Neural crest cell (in vitro differentiated cells): ENCODE results near the gene EPB41L3. TPM values are rescaled to one million over a fixed set of nuclear protein-coding genes. Genes with fewer than 3 reads are reported as not detected.

ENCODE experiments used
- DNase-seq: peaks from one replicate; pipeline ENCODE4 v3.0.0; 2021; ENCODE audit warnings: low read depth, mixed read lengths, low spot score
- H3K27ac Mint-ChIP-seq: one replicate; pipeline ENCODE4 v1.8.0; 2021; ENCODE audit warnings: mild to moderate bottlenecking, mixed read lengths; ENCODE audit not compliant: unreplicated experiment
- H3K27me3 Mint-ChIP-seq: 2 replicates; pipeline ENCODE4 v1.8.0; 2021; ENCODE audit warnings: low read depth, mild to moderate bottlenecking, mixed read lengths
- H3K36me3 Mint-ChIP-seq: 2 replicates; pipeline ENCODE4 v1.8.0; 2021; ENCODE audit warnings: low read depth, mild to moderate bottlenecking, mixed read lengths
- H3K4me1 Mint-ChIP-seq: 2 replicates; pipeline ENCODE4 v1.8.0; 2021; ENCODE audit warnings: mixed read lengths
- H3K4me3 Mint-ChIP-seq: one replicate; pipeline ENCODE4 v1.8.0; 2021; ENCODE audit warnings: mild to moderate bottlenecking, mixed read lengths
- H3K9me3 Mint-ChIP-seq: 2 replicates; pipeline ENCODE4 v1.8.0; 2021; ENCODE audit warnings: mixed read lengths
- CTCF ChIP-seq: fragments of 200-600 bp; sonication (generic); conservative IDR thresholded peaks from 2 replicates; pipeline ENCODE4 v1.5.0; 2021; ENCODE audit warnings: antibody characterized with exemption, mild to moderate bottlenecking
- long read RNA-seq: library from polyadenylated mRNA; unstranded; transcript quantifications from one replicate; pipeline ENCODE4 v2.0.0, GENCODE V29; 2020
- total RNA-seq: library from RNA; stranded (reverse); gene quantifications from 2 replicates; pipeline ENCODE4 v1.2.1, GENCODE V29; 2021

EPB41L3 gene
- total RNA-seq, result 12.4 and 13.1 TPM in 2 replicates
- long read RNA-seq, partial matches to known transcripts, result 2 of 4 reads
- long read RNA-seq, other reads (novel, unspliced or antisense), result 2 of 4 reads

DNA sequence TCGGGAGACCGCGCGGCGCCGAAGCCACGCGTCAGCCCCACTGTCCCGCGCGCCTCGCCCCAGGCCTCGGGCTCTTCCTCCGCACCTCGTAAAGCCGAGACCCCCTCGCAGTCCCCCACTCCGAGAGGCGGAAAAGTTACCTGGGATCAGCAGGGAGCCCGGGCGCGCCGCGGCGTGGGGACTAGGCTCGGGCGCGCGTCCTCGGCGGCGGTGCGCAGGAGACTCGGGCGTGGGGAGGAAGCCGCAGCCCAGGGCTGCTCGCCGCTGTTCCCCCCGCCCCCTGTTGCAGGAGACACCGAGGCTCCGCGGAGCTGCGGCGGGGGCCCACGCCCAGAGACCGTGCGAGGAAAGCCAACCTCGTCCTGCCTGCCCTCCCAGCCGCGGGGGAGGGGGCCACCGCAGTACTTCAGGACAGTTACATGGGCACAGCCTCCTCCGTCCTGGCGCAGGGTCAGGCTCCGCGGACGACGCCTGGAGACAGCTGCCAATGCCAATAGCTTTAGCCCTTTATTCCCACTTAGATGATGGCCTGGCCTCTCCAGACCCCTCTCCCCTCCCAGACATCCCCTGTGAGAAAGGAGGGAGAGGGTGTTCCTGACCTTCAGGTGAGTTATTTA, at the start of gene EPB41L3:
TSS of gene EPB41L3 (minus strand) at position 225 of the 617 bp plus-strand sequence. CDS start 54,814 bp downstream, outside the sequence.
- Mint-ChIP-seq H3K9me3 (no peaks in the 10 kb centered on the region), H3K36me3 (no peaks in the 10 kb centered on the region), H3K4me1 (peaks cover 10% of the 10 kb centered on the region), H3K27ac (no peak within 1 kb of the TSS), H3K4me3 (peak within 1 kb of the TSS; percentile 88), H3K27me3 (peaks cover 76% of the 10 kb centered on the region)
- TF ChIP-seq CTCF, result no peak
- peak; percentile 13 for DNase-seq

- Mint-ChIP-seq H3K27me3 (no peaks in the 10 kb centered on the region), H3K4me1 (peaks cover 17% of the 10 kb centered on the region), H3K27ac (no peak overlapping the region), H3K4me3 (no peak overlapping the region), H3K36me3 (peaks cover 2% of the 10 kb centered on the region), H3K9me3 (no peaks in the 10 kb centered on the region)
- no peak for TF ChIP-seq CTCF
- no peak for DNase-seq
Measured at GRCh38 chr18:5588529-5588928, 44.7 kb upstream of the EPB41L3 start.

DNA sequence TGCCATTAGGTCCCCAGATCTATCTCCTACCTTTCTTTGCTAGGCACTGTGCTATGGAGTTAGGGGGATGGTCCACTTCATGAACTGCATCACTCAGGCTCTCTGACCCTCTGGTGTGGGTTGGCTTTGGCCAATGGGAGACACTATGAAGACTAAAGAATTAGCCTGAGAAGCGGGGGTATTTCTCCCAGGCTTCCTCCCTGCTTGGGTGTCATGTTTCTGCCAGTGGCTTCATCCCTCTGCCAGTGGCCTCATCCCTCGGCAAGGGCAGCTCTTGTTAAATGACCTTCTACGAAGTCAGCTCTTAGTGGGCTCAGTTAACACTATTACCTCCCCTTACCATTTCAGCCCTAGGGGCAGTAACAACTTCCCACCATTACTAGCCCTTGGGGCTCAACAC, 41.9 kb upstream of the EPB41L3 start:
- no peak for TF ChIP-seq CTCF
- Mint-ChIP-seq H3K27me3 (no peaks in the 10 kb centered on the region), H3K4me1 (peaks cover 32% of the 10 kb centered on the region), H3K4me3 (no peak overlapping the region), H3K9me3 (no peaks in the 10 kb centered on the region), H3K27ac (no peak overlapping the region), H3K36me3 (peaks cover 1% of the 10 kb centered on the region)
- DNase-seq, result no peak

DNA sequence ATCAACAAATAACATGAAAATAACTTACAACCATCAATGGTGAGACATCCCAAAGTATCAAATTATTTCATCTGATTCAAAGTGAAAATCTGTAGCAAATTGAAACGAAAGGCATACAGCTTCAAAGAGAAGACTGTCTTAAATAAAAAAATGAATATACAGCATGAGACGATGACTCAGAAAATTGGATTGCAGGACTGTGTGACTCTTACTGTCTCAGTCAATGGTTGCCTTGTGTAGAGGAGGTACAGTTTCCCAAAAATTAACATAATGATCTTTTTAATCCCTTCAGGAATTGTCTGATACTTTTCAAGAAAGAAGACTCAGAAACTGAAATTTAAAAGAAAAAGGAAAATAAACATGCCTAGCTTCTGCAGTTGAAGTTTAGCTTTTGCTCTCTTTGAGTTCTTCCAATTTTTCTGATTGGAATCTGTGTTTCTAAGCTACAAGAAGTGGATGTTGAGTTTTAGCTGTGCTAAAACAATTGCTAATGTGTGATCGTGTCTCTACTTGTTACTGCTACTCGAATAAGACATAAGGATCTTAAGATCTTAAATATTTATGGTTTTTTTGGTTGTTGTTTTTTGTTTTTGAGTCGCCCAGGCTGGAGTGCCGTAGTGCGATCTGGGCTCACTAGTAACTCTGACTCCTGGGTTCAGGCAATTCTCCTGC, 41.1 kb upstream of the EPB41L3 start:
- H3K4me1 Mint-ChIP-seq, result peaks cover 32% of the 10 kb centered on the region
- H3K9me3 Mint-ChIP-seq, result no peaks in the 10 kb centered on the region
- DNase-seq, result no peak
- H3K36me3 Mint-ChIP-seq, result no peaks in the 10 kb centered on the region
- no peak for TF ChIP-seq CTCF
- no peaks in the 10 kb centered on the region for H3K27me3 Mint-ChIP-seq
- no peak overlapping the region for H3K4me3 Mint-ChIP-seq
- H3K27ac Mint-ChIP-seq, result no peak overlapping the region

GRCh38 chr18:5582849-5583681, 39.3 kb upstream of the EPB41L3 start:
- H3K4me1 Mint-ChIP-seq, result peaks cover 32% of the 10 kb centered on the region
- no peaks in the 10 kb centered on the region for H3K27me3 Mint-ChIP-seq
- no peak for TF ChIP-seq CTCF
- H3K4me3 Mint-ChIP-seq, result no peak overlapping the region
- DNase-seq, result no peak
- H3K36me3 Mint-ChIP-seq, result no peaks in the 10 kb centered on the region
- peak overlapping the region; percentile 85 for H3K27ac Mint-ChIP-seq
- no peaks in the 10 kb centered on the region for H3K9me3 Mint-ChIP-seq
